ENCODE measurements around the gene TRIP13.
"Not testable (repeated sequence)": the region's sequence is repeated elsewhere in the genome, so short reads cannot be mapped to it uniquely, and the experiment has no call there.

Gene TRIP13

DNA sequence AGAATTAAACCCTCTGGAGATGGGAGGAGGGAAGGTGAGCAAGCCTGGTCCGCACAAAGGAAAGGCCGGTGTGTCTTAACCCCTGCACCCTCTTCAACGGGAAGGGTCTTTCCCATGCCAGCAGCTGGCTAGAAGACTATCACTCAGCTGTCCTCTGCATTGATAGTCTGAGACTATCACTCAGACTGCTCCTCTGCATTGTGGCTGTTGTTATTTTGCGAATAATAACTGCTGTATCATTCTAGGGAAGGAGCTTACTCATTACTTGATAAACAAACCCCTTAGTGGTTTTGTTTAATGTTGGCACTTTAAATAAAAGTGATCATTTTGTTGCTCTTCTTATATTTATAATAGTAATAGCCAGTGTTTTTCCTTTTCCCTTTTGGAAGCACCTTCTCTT is 8.1 kb downstream of the TRIP13 start:
- no peak for FAIRE-seq

DNA sequence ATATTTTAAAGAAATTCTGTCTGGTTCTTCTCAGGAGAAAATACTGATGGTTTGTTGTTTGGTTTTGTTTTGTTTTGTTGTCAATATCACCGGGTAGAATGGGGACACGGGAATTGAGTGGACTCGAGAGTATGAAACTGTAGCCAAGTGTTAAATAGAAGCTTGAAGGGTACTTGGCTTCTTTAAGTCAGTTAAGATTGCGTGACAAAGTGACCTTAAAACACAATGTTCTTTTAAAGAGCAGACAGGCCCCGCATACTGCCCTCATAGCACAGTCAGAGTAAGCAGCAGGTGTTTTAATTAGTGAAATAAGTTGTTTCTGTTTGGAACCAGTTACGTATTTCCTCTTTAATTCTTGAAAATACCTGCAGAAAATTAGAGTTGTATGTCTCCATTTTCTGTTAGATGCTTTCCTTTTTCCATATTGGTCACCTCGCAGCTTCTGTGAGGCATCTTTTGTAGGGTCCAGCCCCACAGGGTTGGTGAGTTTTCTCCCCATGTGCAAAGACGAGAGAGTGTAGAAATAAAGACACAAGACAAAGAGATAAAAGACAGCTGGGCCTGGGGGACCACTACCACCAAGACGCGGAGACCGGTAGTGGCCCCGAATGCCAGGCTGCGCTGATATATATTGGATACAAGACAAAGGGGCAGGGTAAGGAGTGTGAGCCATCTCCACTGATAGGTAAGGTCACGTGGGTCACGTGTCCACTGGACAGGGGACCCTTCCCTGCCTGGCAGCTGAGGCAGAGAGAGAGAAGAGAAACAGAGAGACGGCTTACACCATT is 9.6 kb downstream of the TRIP13 start:
- no peak for FAIRE-seq

DNA sequence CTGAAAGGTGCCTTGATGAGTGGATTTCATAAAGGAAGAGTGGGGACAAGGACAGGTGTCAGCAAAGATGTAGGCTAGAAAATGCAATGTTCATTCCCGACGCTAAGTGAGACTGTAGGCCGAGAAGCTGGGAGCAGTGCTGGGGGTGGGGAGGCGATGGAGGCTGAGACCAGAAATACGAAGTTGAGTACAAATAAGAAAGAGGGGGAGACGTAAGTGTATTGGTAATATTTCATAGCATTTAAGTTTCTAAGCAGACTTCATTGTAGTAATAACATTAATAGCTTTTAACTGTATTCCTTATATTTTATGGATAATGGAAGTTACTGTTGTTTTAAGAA is 11.0 kb downstream of the TRIP13 start:
- no peak for FAIRE-seq

DNA sequence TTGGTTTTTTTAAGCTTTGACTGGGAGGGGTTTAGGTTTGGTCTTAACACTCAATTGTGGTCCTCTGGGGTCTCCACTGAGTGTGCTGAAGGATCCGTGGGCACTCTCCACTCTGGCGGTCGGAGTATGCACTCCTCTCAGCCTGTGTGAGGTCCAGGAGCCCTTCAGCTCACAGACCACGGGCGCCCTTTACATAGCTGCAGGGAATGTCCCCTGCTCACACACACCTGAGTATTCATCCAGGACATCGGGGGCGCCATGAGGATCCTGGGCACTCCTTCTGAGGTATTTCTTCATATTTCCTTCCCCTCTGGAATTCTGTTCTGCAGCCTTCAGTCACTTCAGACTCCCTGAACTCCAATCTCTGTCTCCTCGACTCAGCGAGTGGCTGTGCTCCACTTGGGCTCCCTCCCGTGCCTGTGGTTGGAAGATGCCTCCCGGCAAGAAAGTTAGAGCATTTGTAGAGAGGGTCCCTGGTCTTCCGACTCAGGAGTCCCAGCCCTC is 12.5 kb downstream of the TRIP13 start:
- FAIRE-seq, result no peak

DNA sequence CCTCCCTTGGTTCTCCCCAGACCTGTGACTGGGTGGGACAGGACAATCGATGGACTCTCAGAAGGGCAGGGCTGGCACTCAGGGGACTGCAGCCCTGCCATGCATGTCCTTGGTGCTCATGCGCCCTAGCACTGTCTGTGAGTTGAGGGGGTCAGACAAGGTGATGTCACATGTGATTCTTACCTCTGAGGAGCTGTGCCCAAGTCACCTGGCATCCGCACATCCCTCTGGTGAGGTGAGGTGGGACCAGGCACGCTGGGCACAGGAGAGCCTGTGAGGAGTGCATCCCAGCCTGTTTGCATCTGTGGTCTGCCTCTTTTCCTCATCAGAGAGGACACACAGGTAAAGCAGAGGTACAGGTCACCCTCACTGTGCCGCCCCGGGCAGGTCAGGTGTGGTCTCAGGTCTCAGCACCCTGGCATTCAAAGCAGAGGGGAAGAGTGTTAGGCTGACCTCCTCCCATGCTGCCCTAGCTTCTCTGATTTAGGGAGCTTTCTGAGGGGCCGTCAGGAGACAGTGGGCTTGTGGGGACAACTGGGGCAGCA is 14.8 kb downstream of the TRIP13 start:
- FAIRE-seq, result no peak

DNA sequence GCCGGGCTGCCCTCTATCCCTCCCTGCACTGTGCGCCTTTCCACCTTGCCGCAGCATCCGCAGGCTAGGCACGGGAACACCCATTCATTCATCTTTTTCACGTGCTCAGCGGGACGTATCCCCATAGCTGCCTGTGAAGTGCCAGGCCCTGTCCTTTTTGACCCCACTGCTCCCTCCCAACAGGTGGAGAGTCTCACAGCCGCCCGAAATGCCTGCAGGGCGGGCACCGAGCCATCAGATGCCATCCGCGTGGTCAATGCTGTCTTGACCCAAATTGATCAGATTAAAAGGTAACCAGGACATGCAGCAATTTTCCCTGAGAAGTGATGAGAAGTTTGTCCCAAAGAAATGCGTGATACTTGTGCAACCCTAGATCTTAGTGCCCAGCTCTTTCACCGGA is 15.5 kb downstream of the TRIP13 start:
- FAIRE-seq, result no peak

DNA sequence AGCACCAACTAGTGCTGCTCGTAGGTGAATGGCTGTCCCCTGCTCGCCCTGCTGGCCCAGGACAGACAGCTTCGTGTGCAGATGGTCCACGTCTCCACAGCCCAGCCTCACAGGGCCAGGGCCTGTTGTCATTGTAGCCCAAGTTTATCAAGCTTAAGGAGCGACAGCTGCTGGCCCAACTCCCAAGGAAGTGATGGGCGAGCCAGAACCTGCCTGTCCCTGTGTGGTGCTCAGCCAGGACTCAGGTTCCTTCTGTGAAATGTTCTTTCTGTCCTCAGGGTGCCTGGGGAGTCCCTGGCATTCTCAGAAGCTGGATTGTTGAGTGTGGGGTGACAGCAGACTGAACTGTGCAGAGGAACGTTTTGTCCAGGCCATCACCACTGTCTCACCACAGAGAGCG is 16.4 kb downstream of the TRIP13 start:
- FAIRE-seq, result no peak

DNA sequence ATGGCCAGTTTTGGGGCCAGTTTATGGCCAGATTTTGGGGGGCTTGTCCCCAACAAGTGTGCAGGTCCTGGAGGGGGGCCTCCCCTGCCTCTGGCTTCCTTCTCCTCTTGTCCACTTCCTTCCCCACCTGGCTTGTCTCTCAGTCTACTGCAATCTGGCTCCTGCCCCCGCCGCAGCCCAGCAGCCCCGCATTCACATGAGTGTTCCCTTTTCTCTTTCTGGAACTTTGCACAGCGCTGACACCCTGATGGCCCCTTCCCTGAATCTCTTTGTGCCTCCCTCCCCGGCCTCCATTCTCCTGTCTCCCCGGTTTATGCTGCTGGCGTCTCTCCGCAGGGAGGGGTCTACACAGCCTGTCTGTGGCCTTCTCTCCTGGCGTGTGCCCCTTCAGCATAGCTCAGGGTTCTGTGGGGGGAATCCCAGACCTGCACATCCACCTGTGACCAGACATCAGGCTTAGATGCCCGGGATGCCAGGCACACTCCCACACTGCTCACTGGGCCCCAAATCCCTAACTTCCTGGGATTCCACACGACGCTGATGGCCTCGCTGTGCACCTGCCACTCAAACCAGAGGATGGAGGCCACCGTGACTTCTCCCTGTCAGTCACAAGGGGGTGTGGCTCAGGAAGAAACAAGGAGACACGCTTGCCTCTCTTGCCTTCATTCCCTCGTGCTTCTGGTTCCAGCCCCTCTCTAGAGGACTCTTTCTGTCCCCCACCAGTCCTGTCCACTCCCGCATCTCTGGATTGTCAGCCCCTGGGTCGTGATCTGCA is 17.5 kb downstream of the TRIP13 start:
- no peak for FAIRE-seq

DNA sequence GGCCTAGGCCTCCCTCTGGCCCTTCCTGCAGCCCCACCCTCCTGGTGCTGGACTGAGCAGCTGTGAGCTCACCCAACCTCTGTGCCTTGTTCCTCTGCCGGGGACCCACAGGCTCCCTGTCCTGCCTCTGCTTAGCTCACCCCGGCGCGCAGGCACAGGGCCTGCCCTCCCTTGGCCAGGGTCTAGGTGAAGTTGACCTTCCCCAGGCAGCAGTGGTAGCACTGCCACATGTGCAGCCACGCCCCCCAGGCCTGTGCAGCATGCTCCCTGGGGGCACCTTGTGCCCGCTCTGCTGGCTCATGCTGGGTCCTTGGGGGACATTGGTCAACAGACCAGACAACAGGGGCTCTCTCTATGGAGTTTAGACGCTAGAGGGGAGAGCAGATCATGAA is 18.1 kb downstream of the TRIP13 start:
- FAIRE-seq, result no peak

DNA sequence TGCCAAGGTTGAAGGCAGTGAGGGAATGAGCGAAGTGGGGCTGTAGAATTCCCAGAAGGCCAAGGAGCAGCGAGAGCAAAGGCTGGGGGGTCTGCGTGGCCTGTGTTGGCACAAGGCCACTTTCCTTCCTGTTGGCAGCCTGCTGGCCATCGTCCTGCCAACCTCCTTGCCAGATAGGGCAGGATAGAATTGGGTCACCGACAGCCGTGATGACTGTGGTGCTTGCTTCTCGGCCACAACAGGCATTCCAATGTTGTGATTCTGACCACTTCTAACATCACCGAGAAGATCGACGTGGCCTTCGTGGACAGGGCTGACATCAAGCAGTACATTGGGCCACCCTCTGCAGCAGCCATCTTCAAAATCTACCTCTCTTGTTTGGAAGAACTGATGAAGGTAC is 18.9 kb downstream of the TRIP13 start:
- FAIRE-seq, result no peak

DNA sequence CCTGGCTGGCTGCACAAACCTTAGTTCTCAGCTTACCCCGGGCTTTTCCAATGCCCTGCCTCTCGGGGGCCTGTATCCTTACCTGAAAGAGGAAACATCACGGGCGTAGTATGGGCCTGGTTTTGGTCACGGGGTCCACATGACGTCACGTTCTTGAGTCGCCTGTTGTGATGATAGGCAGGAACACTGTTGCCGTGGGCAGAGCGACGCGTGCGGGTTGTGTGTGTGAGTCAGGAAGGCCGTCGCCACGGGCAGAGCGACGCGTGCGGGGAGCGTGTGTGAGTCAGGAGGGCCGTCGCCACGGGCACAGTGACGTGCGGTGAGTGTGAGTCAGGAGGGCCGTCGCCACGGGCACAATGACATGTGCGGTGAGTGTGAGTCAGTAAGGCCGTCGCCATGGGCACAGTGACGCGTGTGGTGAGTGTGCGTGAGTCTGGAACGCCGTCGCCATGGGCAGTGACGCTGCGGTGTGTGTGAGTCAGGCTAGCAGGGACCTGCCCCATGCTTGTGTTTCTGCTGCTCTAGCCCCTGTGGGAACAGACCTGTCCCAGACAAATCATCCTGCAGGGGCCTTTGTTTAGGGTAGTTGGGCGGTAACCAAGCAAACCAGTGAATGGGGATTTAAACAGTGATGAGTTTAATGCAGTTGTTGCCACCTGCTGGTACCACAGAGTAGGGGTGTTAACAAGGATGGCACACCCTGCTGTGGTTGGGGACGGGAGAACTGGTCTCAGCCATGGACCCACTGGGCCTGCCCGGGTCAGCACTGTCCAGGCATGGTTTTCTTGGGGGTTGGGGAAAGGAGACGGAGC is 19.8 kb downstream of the TRIP13 start:
- FAIRE-seq, result no peak

DNA sequence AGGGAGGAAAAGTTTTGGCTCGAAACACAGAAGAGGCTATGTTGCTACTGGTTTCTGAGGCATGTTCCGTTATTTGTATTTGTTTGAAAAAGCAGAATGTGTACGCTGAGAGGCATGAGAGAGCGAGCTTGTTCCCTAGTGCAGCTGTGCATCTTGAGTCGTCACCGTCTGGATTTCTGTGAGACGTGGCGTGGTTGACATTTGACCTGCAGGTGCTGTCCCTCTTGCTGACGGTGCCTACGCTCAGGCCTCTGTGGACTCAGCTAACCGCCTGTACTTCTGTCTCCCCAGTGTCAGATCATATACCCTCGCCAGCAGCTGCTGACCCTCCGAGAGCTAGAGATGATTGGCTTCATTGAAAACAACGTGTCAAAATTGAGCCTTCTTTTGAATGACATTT is 21.5 kb downstream of the TRIP13 start:
- FAIRE-seq, result no peak

DNA sequence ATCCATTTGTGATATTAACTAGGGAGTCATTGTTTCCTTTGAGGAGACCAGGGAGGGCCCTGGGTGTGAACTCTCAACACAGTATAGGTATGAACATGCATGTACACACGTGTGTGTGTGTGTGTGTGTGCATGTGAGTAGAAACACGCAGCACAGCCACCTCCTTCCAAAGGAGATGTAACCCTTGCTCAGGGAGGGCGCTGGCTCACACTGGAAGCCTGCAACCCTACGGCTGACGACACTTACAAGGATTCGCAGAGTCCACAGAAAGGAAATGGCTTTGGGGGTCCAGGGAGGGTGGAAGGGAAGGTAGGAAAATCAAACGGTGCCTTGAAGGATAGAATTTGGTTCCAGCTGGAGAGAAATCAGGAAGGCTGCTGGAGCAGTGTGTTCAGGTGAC is 21.9 kb downstream of the TRIP13 start:
- FAIRE-seq, result no peak

DNA sequence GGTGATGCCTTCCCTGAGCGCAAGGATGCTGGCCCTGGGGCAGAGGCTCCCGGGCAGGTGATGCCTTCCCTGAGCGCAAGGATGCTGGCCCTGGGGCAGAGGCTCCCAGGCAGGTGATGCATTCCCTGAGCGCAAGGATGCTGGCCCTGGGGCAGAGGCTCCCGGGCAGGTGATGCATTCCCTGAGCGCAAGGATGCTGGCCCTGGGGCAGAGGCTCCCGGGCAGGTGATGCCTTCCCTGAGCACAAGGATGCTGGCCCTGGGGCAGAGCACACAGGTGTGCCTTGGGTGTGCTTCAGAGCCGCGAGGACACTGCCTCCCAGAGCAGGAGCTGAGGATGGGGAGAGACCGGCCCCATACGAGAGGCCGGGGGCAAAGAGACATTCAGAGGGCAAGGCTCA is 22.7 kb downstream of the TRIP13 start:
- FAIRE-seq, result not testable (repeated sequence)

DNA sequence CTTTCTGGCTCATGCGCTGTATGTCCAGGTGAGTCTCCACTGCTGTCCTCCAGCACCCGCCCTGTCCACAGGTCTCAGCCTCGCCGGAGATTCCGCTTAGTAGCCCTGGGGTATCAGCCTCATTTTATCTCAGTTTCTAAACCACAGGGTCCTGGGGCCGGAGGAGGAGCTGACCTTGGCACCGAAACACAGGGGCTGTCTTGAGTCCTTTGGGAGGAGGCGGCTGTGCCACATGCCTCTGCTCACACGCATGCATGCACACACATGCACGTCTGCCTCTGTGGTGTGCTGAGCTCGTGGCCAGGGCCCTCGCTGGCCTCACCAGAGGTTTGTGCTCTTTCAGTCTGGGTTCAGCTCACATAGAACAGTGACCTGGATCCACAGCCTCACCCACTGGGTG is 23.3 kb downstream of the TRIP13 start:
- no peak for FAIRE-seq

DNA sequence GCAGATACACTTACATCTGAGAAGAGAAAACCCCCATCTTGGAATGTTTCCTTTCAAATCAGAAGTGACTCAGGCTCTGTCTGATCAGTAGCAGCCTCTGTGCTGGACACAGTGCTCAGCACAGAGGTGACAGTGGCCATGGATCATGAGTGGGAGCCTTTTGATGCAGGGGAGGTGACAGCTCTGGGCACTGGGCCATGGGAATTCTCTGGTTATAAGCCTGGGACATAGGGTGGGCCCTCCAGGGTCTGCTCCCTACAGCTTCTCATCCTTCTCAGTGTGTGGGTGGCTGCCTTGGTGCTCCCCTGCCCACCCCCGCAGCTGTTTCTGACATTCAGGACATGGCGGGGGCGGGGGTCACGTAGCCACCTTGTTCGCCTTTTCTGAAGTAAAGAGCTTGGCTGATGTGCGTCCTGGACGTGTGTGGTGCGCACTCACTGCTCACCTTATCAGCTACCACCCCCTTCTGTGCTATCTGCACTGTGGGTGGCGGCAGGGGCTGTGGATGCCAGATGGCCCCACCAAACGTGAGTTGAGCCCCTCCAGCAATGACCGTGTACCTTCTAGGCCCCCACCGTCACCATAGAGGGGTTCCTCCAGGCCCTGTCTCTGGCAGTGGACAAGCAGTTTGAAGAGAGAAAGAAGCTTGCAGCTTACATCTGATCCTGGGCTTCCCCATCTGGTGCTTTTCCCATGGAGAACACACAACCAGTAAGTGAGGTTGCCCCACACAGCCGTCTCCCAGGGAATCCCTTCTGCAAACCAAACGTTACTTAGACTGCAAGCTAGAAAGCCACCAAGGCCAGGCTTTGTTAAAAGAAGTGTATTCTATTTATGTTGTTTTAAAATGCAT is 24.0 kb downstream of the TRIP13 start:
- FAIRE-seq, result no peak

DNA sequence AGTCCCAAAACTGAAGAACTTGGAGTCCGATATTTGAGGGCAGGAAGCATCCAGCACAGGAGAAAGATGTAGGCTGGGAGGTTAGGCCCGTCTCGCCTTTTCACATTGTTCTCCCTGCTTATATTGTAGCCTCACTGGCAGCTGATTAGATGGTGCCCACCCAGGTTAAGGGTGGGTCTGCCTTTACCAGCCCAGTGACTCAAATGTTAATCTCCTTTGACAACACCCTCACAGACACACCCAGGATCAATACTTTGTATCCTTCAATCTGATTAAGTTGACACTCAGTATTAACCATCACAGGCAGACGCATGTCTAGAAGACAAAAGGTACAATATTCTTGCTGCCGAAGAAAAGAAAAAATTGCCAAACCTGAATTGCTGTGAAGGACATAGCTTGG is 26.0 kb downstream of the TRIP13 start:
- not testable (repeated sequence) for FAIRE-seq

DNA sequence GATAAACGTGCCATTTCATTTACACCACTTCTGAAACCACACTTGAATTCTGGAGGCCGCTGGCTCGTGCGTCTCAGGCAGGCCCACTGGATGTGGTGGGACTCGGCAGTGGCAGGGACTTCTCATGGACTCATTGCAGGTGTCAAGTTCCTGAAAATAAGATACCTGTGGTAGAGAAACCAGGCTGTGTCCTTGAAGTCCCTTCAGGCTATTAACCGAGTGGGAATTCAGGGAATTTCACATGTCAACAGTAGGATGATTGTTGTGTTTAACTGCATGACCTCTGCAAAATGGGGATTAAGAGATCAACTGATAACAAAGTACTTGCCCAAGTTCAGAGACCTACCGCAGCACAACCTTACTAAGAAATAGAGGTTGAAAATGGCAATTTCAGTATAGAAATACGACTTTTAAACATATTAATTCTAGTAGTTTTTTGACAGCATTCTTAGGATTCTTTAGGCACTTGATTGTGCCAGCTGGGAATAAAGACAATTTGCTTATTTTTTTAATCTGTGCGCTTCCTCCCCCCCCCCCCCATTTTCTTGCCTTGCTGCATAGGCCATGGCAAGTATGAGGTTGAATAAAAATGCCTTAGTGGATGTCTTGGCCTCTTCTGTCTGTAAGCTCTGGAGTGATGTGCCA is 26.8 kb downstream of the TRIP13 start:
- FAIRE-seq, result no peak

DNA sequence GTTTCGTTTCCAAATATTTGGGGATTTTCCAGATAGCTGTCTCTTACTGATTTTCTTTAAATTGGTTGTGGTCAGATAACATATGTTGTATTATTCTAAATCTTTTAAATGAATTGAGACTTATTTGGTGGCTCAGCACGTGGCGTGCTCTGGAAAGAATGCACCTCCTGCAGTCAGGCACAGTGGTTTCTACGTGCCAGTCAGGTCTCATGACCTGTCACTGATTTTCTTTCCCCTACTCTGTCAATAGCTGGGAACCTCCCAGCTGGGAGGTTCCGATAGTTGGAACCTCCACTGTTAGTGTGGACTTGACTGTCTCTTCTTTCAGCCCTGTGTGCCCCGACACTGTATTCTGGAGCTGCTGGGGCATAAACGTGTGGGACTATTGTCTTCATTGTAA is 27.6 kb downstream of the TRIP13 start:
- no peak for FAIRE-seq

DNA sequence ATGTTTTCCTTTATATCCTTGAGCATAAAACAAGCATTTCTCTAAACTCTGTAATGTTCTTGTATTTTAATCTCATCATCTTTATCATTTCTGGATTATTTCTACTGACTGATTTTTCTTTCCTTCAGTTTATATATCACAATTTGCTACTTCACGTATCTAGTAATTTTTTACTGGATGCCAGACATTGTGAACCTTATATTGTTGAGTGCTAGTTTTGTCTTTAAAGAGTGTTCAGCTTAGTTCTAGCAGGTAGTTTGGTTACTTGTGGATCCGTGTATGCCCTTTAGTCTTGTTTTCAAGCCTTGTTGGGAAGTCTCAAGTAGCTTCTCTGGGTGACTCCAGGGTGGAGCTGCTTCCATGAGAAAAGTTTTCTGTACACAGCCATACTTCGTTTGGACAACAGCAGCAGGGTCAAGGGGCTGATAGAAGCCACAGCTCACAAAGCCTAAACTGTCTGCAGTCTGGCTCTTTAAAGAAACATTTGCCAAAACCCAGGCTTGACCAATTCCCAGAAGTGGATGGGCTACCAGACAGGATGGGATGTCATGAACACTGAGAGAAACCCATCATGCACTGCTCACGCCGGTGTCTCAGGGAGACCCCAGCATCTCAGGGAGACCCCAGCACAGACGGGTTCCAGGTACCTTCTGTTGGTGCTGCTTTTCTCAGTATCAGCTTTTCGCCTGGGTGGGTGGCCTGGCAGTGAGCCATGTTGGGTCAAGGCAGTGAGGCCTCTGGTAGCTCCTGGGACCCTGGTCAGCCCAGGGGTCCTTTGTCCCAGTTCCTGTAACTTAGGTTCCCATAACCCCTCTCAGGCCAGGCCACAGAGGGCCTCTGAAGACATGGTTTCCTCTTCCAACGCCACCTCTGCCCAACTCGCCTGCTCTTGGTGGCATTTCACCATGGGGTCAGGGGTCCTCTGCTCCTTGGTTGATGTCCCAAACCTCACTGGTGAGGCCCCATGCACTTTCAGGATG is 29.1 kb downstream of the TRIP13 start:
- no peak for FAIRE-seq

Data from TTC549 (cell line).